ENCODE data around the gene ARL3.

DNA sequence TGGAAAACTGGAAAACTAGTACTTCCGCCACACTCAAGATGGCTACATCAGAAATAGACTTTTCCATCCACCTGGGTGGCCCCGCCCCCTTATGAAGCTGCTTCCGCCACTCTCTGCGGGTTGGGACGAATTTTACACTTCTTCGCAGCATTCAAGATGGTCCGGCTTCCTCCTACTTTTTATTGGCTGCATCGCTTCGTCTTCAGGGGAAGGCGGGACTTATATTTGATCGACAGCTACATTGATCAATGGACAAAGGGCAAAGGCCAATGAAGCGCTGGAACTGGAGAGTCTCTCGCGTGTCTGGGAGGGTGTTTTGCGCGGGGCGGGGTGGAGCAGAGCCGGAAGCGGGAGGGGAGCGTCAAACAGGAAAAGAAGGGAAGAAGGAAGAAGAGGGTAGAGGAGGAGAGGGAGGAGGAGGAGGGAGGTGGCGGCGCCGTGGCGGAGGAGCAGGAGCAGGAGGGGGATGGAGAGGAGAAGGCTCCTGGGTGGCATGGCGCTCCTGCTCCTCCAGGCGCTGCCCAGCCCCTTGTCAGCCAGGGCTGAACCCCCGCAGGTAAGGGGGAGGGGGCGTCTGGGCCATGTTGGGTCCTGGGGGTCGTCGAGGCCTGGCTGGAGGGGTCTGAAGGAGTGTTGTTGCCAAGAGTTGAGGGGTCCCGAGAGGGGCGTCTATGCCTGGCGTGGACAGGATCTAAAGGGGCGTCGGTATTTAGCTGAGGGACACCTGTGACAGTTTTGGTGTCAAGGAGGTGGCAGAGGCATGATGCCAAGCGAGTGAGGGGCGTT, 29.6 kb upstream of the ARL3 start, which contains the start of gene WBP1L:
- peak; percentile 93 for TF ChIP-seq YY1 (IDR thresholded peaks at IDR 0.05; ENCODE audit: insufficient read depth, insufficient read length)
- TF ChIP-seq ZNF274 (IDR thresholded peaks at IDR 0.05; ENCODE audit: low read depth, low read length), result no peak

All from NT2/D1 (cell line).